Ishikawa (cell line): ENCODE measurements around the gene SRSF2.

Source experiments
- CEBPB ChIP-seq: IDR thresholded peaks from 2 replicates; pipeline ENCODE4 v1.6.1; 2012
- CREB1 ChIP-seq: IDR thresholded peaks from 2 replicates; pipeline ENCODE4 v1.6.1; 2012; ENCODE audit warnings: low read depth
- EGR1 ChIP-seq: IDR thresholded peaks from 2 replicates; pipeline ENCODE4 v1.6.1; 2012
- EP300 ChIP-seq: IDR thresholded peaks from 2 replicates; pipeline ENCODE4 v1.6.1; 2012; ENCODE audit warnings: borderline replicate concordance
- FOXM1 ChIP-seq: IDR thresholded peaks from 2 replicates; pipeline ENCODE4 v1.6.1; 2012; ENCODE audit warnings: low read depth, borderline replicate concordance
- NFIC ChIP-seq: IDR thresholded peaks from 2 replicates; pipeline ENCODE4 v1.6.1; 2012
- RAD21 ChIP-seq: IDR thresholded peaks from 2 replicates; pipeline ENCODE4 v1.6.1; 2012; ENCODE audit warnings: low read depth
- TAF1 ChIP-seq: IDR thresholded peaks from 2 replicates; pipeline ENCODE4 v1.6.1; 2012; ENCODE audit warnings: low read depth, mild to moderate bottlenecking
- TCF12 ChIP-seq: IDR thresholded peaks from 2 replicates; pipeline ENCODE4 v1.6.1; 2012; ENCODE audit warnings: low read depth
- TEAD4 ChIP-seq: IDR thresholded peaks from 2 replicates; pipeline ENCODE4 v1.6.1; 2012
- YY1 ChIP-seq: IDR thresholded peaks from 2 replicates; pipeline ENCODE4 v1.6.1; 2012; ENCODE audit warnings: low read depth
- TF ChIP-seq, protein P1 (sequence below): IDR thresholded peaks from 2 replicates; pipeline ENCODE4 v1.6.1; 2012
- TF ChIP-seq, protein P2 (sequence below): IDR thresholded peaks from 2 replicates; pipeline ENCODE4 v1.6.1; 2012
- TF ChIP-seq, protein P3 (sequence below): IDR thresholded peaks from 2 replicates; pipeline ENCODE4 v1.6.1; 2012; ENCODE audit warnings: low read depth, mild to moderate bottlenecking

DNA sequence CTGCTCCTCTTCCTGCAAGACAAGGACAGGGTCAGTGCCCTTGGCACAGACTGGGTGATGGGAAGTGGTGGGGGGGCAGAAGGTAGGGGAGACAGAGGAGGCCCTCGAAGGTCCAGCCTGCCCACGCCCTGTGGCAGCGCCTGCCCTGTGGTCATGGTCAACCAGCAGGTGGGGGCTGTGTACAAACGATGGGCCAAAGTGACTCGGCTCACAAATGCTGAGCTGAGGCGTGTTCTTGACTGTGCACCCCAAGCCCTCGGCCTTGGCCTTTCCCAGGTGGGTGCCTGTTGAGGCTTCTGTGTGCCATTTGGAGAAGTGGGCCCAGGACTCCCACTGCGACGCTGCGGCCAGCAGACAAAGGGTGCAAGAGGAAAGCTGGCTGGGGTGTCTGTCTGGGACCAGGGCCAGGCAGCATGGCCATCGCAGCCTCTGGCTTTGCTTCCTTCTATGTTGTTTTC lies 48.9 kb downstream of the SRSF2 start:
- TF ChIP-seq EP300 (no peak), RAD21 (no peak), EGR1 (no peak), NFIC (no peak), TCF12 (no peak), FOXM1 (no peak), CEBPB (no peak), TEAD4 (no peak), YY1 (no peak), TAF1 (no peak), CREB1 (no peak)
- TF ChIP-seq, protein P1, sequence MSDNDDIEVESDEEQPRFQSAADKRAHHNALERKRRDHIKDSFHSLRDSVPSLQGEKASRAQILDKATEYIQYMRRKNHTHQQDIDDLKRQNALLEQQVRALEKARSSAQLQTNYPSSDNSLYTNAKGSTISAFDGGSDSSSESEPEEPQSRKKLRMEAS: no peak
- TF ChIP-seq, protein P2, sequence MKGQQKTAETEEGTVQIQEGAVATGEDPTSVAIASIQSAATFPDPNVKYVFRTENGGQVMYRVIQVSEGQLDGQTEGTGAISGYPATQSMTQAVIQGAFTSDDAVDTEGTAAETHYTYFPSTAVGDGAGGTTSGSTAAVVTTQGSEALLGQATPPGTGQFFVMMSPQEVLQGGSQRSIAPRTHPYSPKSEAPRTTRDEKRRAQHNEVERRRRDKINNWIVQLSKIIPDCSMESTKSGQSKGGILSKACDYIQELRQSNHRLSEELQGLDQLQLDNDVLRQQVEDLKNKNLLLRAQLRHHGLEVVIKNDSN: no peak
- TF ChIP-seq, protein P3, sequence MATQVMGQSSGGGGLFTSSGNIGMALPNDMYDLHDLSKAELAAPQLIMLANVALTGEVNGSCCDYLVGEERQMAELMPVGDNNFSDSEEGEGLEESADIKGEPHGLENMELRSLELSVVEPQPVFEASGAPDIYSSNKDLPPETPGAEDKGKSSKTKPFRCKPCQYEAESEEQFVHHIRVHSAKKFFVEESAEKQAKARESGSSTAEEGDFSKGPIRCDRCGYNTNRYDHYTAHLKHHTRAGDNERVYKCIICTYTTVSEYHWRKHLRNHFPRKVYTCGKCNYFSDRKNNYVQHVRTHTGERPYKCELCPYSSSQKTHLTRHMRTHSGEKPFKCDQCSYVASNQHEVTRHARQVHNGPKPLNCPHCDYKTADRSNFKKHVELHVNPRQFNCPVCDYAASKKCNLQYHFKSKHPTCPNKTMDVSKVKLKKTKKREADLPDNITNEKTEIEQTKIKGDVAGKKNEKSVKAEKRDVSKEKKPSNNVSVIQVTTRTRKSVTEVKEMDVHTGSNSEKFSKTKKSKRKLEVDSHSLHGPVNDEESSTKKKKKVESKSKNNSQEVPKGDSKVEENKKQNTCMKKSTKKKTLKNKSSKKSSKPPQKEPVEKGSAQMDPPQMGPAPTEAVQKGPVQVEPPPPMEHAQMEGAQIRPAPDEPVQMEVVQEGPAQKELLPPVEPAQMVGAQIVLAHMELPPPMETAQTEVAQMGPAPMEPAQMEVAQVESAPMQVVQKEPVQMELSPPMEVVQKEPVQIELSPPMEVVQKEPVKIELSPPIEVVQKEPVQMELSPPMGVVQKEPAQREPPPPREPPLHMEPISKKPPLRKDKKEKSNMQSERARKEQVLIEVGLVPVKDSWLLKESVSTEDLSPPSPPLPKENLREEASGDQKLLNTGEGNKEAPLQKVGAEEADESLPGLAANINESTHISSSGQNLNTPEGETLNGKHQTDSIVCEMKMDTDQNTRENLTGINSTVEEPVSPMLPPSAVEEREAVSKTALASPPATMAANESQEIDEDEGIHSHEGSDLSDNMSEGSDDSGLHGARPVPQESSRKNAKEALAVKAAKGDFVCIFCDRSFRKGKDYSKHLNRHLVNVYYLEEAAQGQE: no peak
